ENCODE results near the gene NKIRAS2. TPM values are rescaled to one million over a fixed set of nuclear protein-coding genes. Genes with fewer than 3 reads are reported as not detected.

Gene NKIRAS2
- total RNA-seq, 2 donors from 2014 or later, result 48.0 to 51.2 TPM

GRCh38 chr17:42051645-42052044 lies 31.8 kb downstream of the NKIRAS2 start:
- Histone ChIP-seq H3K9me3 (ENCODE audit: control insufficient read depth, low read length) (no peaks in the 10 kb centered on the region), H3K4me3 (ENCODE audit: low read length) (peak overlapping the region; percentile 81), H3K27me3 (ENCODE audit: control insufficient read depth, insufficient read depth, low read length, poor library complexity, severe bottlenecking) (no peaks in the 10 kb centered on the region), H3K9ac (ENCODE audit: extremely low read depth, low read length, poor library complexity, severe bottlenecking) (no peak overlapping the region), H3K27ac (ENCODE audit: low read depth, low read length) (no peak overlapping the region), H3K36me3 (ENCODE audit: control insufficient read depth, insufficient read depth, low read length) (no peaks in the 10 kb centered on the region), H3K4me1 (ENCODE audit: control insufficient read depth, insufficient read depth, low read length) (peaks cover 10% of the 10 kb centered on the region)
- no peaks in the 10 kb centered on the region for H3K9me3 Mint-ChIP-seq
- peaks cover 28% of the 10 kb centered on the region for H3K27me3 Mint-ChIP-seq (ENCODE audit: insufficient read depth)
- TF ChIP-seq, protein P1, sequence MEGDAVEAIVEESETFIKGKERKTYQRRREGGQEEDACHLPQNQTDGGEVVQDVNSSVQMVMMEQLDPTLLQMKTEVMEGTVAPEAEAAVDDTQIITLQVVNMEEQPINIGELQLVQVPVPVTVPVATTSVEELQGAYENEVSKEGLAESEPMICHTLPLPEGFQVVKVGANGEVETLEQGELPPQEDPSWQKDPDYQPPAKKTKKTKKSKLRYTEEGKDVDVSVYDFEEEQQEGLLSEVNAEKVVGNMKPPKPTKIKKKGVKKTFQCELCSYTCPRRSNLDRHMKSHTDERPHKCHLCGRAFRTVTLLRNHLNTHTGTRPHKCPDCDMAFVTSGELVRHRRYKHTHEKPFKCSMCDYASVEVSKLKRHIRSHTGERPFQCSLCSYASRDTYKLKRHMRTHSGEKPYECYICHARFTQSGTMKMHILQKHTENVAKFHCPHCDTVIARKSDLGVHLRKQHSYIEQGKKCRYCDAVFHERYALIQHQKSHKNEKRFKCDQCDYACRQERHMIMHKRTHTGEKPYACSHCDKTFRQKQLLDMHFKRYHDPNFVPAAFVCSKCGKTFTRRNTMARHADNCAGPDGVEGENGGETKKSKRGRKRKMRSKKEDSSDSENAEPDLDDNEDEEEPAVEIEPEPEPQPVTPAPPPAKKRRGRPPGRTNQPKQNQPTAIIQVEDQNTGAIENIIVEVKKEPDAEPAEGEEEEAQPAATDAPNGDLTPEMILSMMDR (conservative IDR thresholded peaks at IDR 0.05), result no peak
- H3K36me3 Mint-ChIP-seq (ENCODE audit: low read depth), result no peaks in the 10 kb centered on the region
- H3K4me1 Mint-ChIP-seq, result peaks cover 37% of the 10 kb centered on the region
- no peak overlapping the region for H3K27ac Mint-ChIP-seq
- H3K4me3 Mint-ChIP-seq, result peak overlapping the region; percentile 74
- DNase-seq, result no peak
- WGBS, 2 experiments (ENCODE audit: insufficient coverage in 1 of 2, insufficient read length in 1 of 2), result 88 to 95% methylated on average over 6 to 7 of the region's 7 CpGs

GRCh38 chr17:42052346-42052877 lies 32.5 kb downstream of the NKIRAS2 start:
- Histone ChIP-seq H3K27ac (ENCODE audit: low read depth, low read length) (no peak overlapping the region), H3K27me3 (ENCODE audit: control insufficient read depth, insufficient read depth, low read length, poor library complexity, severe bottlenecking) (no peaks in the 10 kb centered on the region), H3K9ac (ENCODE audit: extremely low read depth, low read length, poor library complexity, severe bottlenecking) (no peak overlapping the region), H3K4me1 (ENCODE audit: control insufficient read depth, insufficient read depth, low read length) (peaks cover 10% of the 10 kb centered on the region), H3K36me3 (ENCODE audit: control insufficient read depth, insufficient read depth, low read length) (no peaks in the 10 kb centered on the region), H3K4me3 (ENCODE audit: low read length) (no peak overlapping the region), H3K9me3 (ENCODE audit: control insufficient read depth, low read length) (no peaks in the 10 kb centered on the region)
- Mint-ChIP-seq H3K27ac (no peak overlapping the region), H3K36me3 (ENCODE audit: low read depth) (no peaks in the 10 kb centered on the region), H3K9me3 (no peaks in the 10 kb centered on the region), H3K4me1 (peaks cover 37% of the 10 kb centered on the region), H3K4me3 (no peak overlapping the region), H3K27me3 (ENCODE audit: insufficient read depth) (peaks cover 28% of the 10 kb centered on the region)
- DNase-seq, result no peak
- 90 to 93% methylated on average over 3 to 6 of the region's 6 CpGs for WGBS, 2 experiments (ENCODE audit: insufficient coverage in 1 of 2, insufficient read length in 1 of 2)
- TF ChIP-seq, protein P1 (conservative IDR thresholded peaks at IDR 0.05), result no peak

GRCh38 chr17:42053731-42054500 lies 34.0 kb downstream of the NKIRAS2 start:
- H3K27me3 Mint-ChIP-seq (ENCODE audit: insufficient read depth), result peaks cover 26% of the 10 kb centered on the region
- H3K27me3 ChIP-seq (ENCODE audit: control insufficient read depth, insufficient read depth, low read length, poor library complexity, severe bottlenecking), result no peaks in the 10 kb centered on the region
- H3K4me1 ChIP-seq (ENCODE audit: control insufficient read depth, insufficient read depth, low read length), result peaks cover 10% of the 10 kb centered on the region
- H3K4me3 Mint-ChIP-seq, result no peak overlapping the region
- no peak overlapping the region for H3K4me3 ChIP-seq (ENCODE audit: low read length)
- no peak overlapping the region for H3K27ac Mint-ChIP-seq
- peaks cover 37% of the 10 kb centered on the region for H3K4me1 Mint-ChIP-seq
- 47 to 50% methylated on average over 2 to 11 of the region's 12 CpGs for WGBS, 2 experiments (ENCODE audit: insufficient coverage in 1 of 2, insufficient read length in 1 of 2)
- no peak overlapping the region for H3K27ac ChIP-seq (ENCODE audit: low read depth, low read length)
- peak; percentile 77 for DNase-seq
- H3K9ac ChIP-seq (ENCODE audit: extremely low read depth, low read length, poor library complexity, severe bottlenecking), result no peak overlapping the region
- no peaks in the 10 kb centered on the region for H3K9me3 Mint-ChIP-seq
- no peaks in the 10 kb centered on the region for H3K9me3 ChIP-seq (ENCODE audit: control insufficient read depth, low read length)
- no peaks in the 10 kb centered on the region for H3K36me3 ChIP-seq (ENCODE audit: control insufficient read depth, insufficient read depth, low read length)
- TF ChIP-seq, protein P1 (conservative IDR thresholded peaks at IDR 0.05), result no peak
- H3K36me3 Mint-ChIP-seq (ENCODE audit: low read depth), result no peaks in the 10 kb centered on the region

Data from endodermal cell (in vitro differentiated cells).